CD14-positive monocyte (primary cell): ENCODE measurements around the gene SUGCT. TPM values are rescaled to one million over a fixed set of nuclear protein-coding genes. Genes with fewer than 3 reads are reported as not detected.

ENCODE experiments used
- DNase-seq, 3 donors: peaks; one replicate each; pipeline ENCODE4 v3.0.0-alpha.2; 2011 to 2022
- H2AFZ ChIP-seq: 2 replicates; pipeline ENCODE4 v1.6.0; 2012; ENCODE audit warnings: mild to moderate bottlenecking, low read depth, low read length, inconsistent platforms; ENCODE audit not compliant: insufficient read depth, poor library complexity, severe bottlenecking
- H3K27ac ChIP-seq, 2 donors: 1 replicate in 1 of 2; 2 replicates in 1 of 2; pipeline ENCODE4 v1.5.1; 2012 to 2013; ENCODE audit warnings: low read length in 2 of 2, control low read depth in 1 of 2, inconsistent platforms in 1 of 2, low read depth in 1 of 2, mild to moderate bottlenecking in 1 of 2
- H3K27me3 ChIP-seq, 2 donors: one replicate each; pipeline versions ENCODE4 v1.6.0 to v1.6.1; 2011 to 2013; ENCODE audit warnings: low read length in 2 of 2; ENCODE audit not compliant: control insufficient read depth in 2 of 2, insufficient read depth in 2 of 2
- H3K36me3 ChIP-seq, 2 donors: replicated peaks in 1 of 2; 1 replicate in 1 of 2; 2 replicates in 1 of 2; pipeline versions ENCODE4 v1.5.1 to v1.6.1; 2012 to 2013; ENCODE audit warnings: low read length in 2 of 2, control low read depth in 1 of 2, inconsistent platforms in 1 of 2, mild to moderate bottlenecking in 1 of 2; ENCODE audit not compliant: insufficient read depth in 2 of 2, control insufficient read depth in 1 of 2
- H3K4me1 ChIP-seq, 2 donors: 1 replicate in 1 of 2; 2 replicates in 1 of 2; pipeline versions ENCODE4 v1.5.1 to v1.6.1; 2012 to 2013; ENCODE audit warnings: low read length in 2 of 2, control low read depth in 1 of 2, inconsistent platforms in 1 of 2, mild to moderate bottlenecking in 1 of 2, moderate library complexity in 1 of 2; ENCODE audit not compliant: insufficient read depth in 2 of 2, control insufficient read depth in 1 of 2
- H3K4me2 ChIP-seq: replicated peaks from 2 replicates; pipeline ENCODE3; 2012; ENCODE audit warnings: low read length, moderate library complexity, mild to moderate bottlenecking; ENCODE audit not compliant: poor library complexity, severe bottlenecking; ENCODE audit errors: extremely low read depth
- H3K4me3 ChIP-seq, 3 experiments: fragments of 200-600 bp in 1 of 3; sonication (generic) in 1 of 3; replicated peaks in 1 of 3; 1 replicate in 2 of 3; 2 replicates in 1 of 3; pipeline ENCODE4 v1.5.1; 2011 to 2013; ENCODE audit warnings: low read length in 3 of 3, mild to moderate bottlenecking in 3 of 3, control low read depth in 2 of 3, low read depth in 2 of 3, inconsistent platforms in 1 of 3, moderate library complexity in 1 of 3
- H3K79me2 ChIP-seq: 2 replicates; pipeline ENCODE4 v1.6.0; 2012; ENCODE audit warnings: mild to moderate bottlenecking, control low read depth, inconsistent platforms, low read length, moderate library complexity; ENCODE audit not compliant: insufficient read depth
- H3K9ac ChIP-seq: 2 replicates; pipeline ENCODE4 v1.6.0; 2017; ENCODE audit warnings: low read length, mild to moderate bottlenecking; ENCODE audit not compliant: insufficient read depth, poor library complexity, severe bottlenecking
- H3K9me3 ChIP-seq, 2 donors: replicated peaks in 1 of 2; 1 replicate in 1 of 2; 2 replicates in 1 of 2; pipeline versions ENCODE4 v1.5.1 to v1.6.1; 2012 to 2013; ENCODE audit warnings: low read length in 2 of 2, control low read depth in 1 of 2; ENCODE audit not compliant: control insufficient read depth in 1 of 2, insufficient read depth in 1 of 2
- H4K20me1 ChIP-seq: 2 replicates; pipeline ENCODE4 v1.6.0; 2012; ENCODE audit warnings: mild to moderate bottlenecking, low read length, control low read depth, moderate library complexity; ENCODE audit not compliant: insufficient read depth
- H3K27ac Mint-ChIP-seq, 7 donors: one replicate each; pipeline ENCODE4 v1.8.0; 2020; ENCODE audit warnings: mild to moderate bottlenecking in 7 of 7, mixed read lengths in 7 of 7, moderate library complexity in 6 of 7, inconsistent platforms in 2 of 7
- H3K27me3 Mint-ChIP-seq, 3 donors: one replicate each; pipeline ENCODE4 v1.8.0; 2021 to 2022; ENCODE audit warnings: low read depth in 3 of 3, mild to moderate bottlenecking in 3 of 3, mixed read lengths in 3 of 3, moderate library complexity in 3 of 3, inconsistent platforms in 1 of 3
- H3K36me3 Mint-ChIP-seq, 2 donors: one replicate each; pipeline ENCODE4 v1.8.0; 2020; ENCODE audit warnings: mixed read lengths in 2 of 2, inconsistent platforms in 1 of 2, mild to moderate bottlenecking in 1 of 2
- H3K4me1 Mint-ChIP-seq: one replicate; pipeline ENCODE4 v1.8.0; 2020; ENCODE audit warnings: mild to moderate bottlenecking, mixed read lengths
- H3K4me3 Mint-ChIP-seq, 2 donors: one replicate each; pipeline ENCODE4 v1.8.0; 2020; ENCODE audit warnings: mild to moderate bottlenecking in 2 of 2, mixed read lengths in 2 of 2, moderate library complexity in 1 of 2
- H3K9me3 Mint-ChIP-seq, 7 donors: one replicate each; pipeline ENCODE4 v1.8.0; 2020 to 2022; ENCODE audit warnings: mixed read lengths in 7 of 7, mild to moderate bottlenecking in 6 of 7, moderate library complexity in 6 of 7, inconsistent platforms in 2 of 7
- WGBS: methylation state at CpG from one replicate; pipeline ENCODE4 v1.1.5; 2013; ENCODE audit warnings: missing lambda C conversion rate; ENCODE audit not compliant: insufficient coverage; 5-methylcytosine and 5-hydroxymethylcytosine counted together
- intact Hi-C, 2 donors: fragments of 100-400 bp; cut with micrococcal nuclease; formaldehyde crosslinking; loops; one replicate each; pipeline versions ENCODE4 v1.15.0 to v1.15.1; 2023
- polyA plus RNA-seq, 3 donors: library from polyadenylated mRNA; depleted of rRNA in 1 of 3; unstranded in 2 of 3; stranded (reverse) in 1 of 3; fragments of 300-500 nt in 2 of 3; fragments of >200 nt in 1 of 3; fragmentation: Illumina TruSeq in 2 of 3; gene quantifications; 1 replicate in 2 of 3; 2 replicates in 1 of 3; pipeline ENCODE4 v1.2.3, GENCODE V29; 2012 to 2021
- TF ChIP-seq, protein P1 (sequence below): fragments of 200-600 bp; IDR thresholded peaks from one replicate; pipeline ENCODE4 v1.8.0; 2022; ENCODE audit warnings: antibody characterized with exemption, mild to moderate bottlenecking

The SUGCT gene
- polyA plus RNA-seq, 3 donors, result not detected

DNA sequence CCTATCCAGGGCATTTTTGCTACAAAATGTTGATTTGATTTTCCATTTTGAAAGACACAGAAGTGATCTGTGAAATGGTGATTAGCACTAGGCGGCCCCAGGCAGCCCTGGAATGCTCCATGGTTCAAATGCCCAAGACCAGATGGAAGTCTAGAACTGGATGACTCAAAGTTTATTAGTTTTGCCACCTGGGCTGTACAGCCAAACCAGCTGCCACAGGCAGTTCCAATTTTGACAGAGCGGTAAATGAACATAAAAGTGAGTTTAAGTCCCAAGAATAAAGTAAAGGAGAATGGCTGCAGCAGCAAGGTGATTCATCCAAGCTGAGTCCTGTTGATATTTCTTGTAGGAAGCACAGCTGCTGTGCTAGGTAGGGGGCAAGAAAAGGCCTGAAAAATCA lies 180.5 kb downstream of the SUGCT start:
- Histone ChIP-seq H3K79me2 (no peaks in the 10 kb centered on the region), H4K20me1 (no peaks in the 10 kb centered on the region), H3K36me3 (no peaks in the 10 kb centered on the region), H3K9me3 (no peaks in the 10 kb centered on the region), H3K9ac (no peak overlapping the region), H3K27me3 (no peaks in the 10 kb centered on the region), H3K4me3 (no peak overlapping the region), H3K27ac (no peak overlapping the region), H3K4me2 (no peak overlapping the region), H3K4me1 (no peaks in the 10 kb centered on the region), H2AFZ (no peak overlapping the region)
- no peak for DNase-seq
- Mint-ChIP-seq H3K9me3 (peaks cover 0 to 6% (median 3%) of the 10 kb centered on the region in 7 donors), H3K4me1 (no peaks in the 10 kb centered on the region), H3K4me3 (no peak overlapping the region), H3K27me3 (peaks cover 0 to 1% (median 0%) of the 10 kb centered on the region in 3 donors), H3K27ac (no peak overlapping the region), H3K36me3 (no peaks in the 10 kb centered on the region)
- intact Hi-C loops, result loop anchor here in 1 of 2 donors (10.0 kb wide), 1 partner anchor 70 kb away; no protein-coding TSS in a partner anchor
- 95% methylated on average over 2 of the region's 2 CpGs for WGBS
- TF ChIP-seq, protein P1, sequence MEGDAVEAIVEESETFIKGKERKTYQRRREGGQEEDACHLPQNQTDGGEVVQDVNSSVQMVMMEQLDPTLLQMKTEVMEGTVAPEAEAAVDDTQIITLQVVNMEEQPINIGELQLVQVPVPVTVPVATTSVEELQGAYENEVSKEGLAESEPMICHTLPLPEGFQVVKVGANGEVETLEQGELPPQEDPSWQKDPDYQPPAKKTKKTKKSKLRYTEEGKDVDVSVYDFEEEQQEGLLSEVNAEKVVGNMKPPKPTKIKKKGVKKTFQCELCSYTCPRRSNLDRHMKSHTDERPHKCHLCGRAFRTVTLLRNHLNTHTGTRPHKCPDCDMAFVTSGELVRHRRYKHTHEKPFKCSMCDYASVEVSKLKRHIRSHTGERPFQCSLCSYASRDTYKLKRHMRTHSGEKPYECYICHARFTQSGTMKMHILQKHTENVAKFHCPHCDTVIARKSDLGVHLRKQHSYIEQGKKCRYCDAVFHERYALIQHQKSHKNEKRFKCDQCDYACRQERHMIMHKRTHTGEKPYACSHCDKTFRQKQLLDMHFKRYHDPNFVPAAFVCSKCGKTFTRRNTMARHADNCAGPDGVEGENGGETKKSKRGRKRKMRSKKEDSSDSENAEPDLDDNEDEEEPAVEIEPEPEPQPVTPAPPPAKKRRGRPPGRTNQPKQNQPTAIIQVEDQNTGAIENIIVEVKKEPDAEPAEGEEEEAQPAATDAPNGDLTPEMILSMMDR, result no peak

DNA sequence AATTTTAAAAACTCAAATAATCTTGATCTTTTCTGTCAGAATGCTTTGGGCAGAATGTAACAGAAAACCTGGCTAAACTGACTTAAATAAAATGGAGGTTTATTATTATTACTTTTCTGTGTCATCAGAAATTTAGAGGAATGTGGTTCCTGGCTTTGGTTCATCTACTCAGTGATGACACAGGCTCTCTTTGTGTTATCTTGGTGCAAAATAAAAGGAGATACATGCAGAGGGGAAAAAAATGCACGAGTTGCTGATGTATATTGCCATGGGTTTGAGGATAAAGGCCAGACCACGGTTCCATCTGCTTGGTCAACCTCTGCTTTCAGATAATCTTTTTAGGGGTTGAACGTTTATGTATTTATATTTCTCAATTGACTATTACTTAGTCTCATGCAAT lies 181.4 kb downstream of the SUGCT start:
- Mint-ChIP-seq H3K36me3 (no peaks in the 10 kb centered on the region), H3K4me3 (no peak overlapping the region), H3K27me3 (peaks cover 0 to 1% (median 0%) of the 10 kb centered on the region in 3 donors), H3K27ac (no peak overlapping the region), H3K9me3 (peaks cover 0 to 6% (median 3%) of the 10 kb centered on the region in 7 donors), H3K4me1 (no peaks in the 10 kb centered on the region)
- H3K27me3 ChIP-seq, result no peaks in the 10 kb centered on the region
- intact Hi-C loops, result loop anchor here in 1 of 2 donors (10.0 kb wide), 1 partner anchor 71 kb away; no protein-coding TSS in a partner anchor
- 80% methylated on average over 1 of the region's 3 CpGs for WGBS
- H3K36me3 ChIP-seq, result no peaks in the 10 kb centered on the region
- H3K9ac ChIP-seq, result no peak overlapping the region
- H3K9me3 ChIP-seq, result no peaks in the 10 kb centered on the region
- DNase-seq, result no peak
- no peaks in the 10 kb centered on the region for H3K4me1 ChIP-seq
- no peak overlapping the region for H3K4me2 ChIP-seq
- H2AFZ ChIP-seq, result no peak overlapping the region
- no peak overlapping the region for H3K4me3 ChIP-seq
- no peak overlapping the region for H3K27ac ChIP-seq
- H3K79me2 ChIP-seq, result no peaks in the 10 kb centered on the region
- no peaks in the 10 kb centered on the region for H4K20me1 ChIP-seq
- TF ChIP-seq, protein P1, result no peak
